ENCODE results near the gene MT1A. TPM values are rescaled to one million over a fixed set of nuclear protein-coding genes. Genes with fewer than 3 reads are reported as not detected.

Gene MT1A
- total RNA-seq, 1 experiment from 2014 or later: 23.5 TPM

DNA sequence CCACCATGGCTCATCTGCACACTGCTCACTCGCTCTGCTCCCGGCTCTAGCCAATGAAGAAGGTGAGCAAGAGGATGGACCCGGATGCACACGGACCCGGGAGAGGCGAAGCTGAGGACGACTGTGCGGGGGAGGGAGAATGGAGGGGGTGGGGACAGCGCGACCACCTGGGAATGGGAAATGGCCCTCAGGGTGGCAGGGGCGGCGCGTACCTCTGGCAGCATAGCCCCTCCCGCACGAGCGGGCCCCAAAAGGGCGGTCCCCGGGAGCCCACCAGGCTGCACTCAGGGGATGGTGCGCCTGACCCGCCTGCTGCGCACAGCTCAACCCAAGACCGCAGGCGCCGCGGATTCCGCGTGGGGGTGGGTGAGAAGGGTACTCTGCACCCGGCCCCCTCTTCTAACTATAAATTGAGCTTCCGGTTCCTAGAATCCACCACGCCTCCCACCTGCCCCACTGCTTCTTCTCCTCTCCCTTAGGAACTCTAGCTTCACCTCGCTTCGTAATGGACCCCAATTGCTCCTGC lies 37.3 kb downstream of the MT1A start:
- no peaks in the 10 kb centered on the region for H3K36me3 ChIP-seq (ENCODE audit: low read depth)
- H3K9me2 ChIP-seq (ENCODE audit: insufficient read depth): no peaks in the 10 kb centered on the region
- H3K27me3 ChIP-seq (ENCODE audit: insufficient read depth, low read depth): no peaks in the 10 kb centered on the region
- no peak overlapping the region for H3K4me2 ChIP-seq
- TF ChIP-seq, protein P1, sequence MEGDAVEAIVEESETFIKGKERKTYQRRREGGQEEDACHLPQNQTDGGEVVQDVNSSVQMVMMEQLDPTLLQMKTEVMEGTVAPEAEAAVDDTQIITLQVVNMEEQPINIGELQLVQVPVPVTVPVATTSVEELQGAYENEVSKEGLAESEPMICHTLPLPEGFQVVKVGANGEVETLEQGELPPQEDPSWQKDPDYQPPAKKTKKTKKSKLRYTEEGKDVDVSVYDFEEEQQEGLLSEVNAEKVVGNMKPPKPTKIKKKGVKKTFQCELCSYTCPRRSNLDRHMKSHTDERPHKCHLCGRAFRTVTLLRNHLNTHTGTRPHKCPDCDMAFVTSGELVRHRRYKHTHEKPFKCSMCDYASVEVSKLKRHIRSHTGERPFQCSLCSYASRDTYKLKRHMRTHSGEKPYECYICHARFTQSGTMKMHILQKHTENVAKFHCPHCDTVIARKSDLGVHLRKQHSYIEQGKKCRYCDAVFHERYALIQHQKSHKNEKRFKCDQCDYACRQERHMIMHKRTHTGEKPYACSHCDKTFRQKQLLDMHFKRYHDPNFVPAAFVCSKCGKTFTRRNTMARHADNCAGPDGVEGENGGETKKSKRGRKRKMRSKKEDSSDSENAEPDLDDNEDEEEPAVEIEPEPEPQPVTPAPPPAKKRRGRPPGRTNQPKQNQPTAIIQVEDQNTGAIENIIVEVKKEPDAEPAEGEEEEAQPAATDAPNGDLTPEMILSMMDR (conservative IDR thresholded peaks at IDR 0.05): no peak
- TF ChIP-seq EZH2 (IDR thresholded peaks at IDR 0.05; ENCODE audit: low read depth): no peak
- intact Hi-C loops (cut with micrococcal nuclease; ENCODE audit: unreplicated experiment): no loop called here
- H3K79me2 ChIP-seq (ENCODE audit: low read depth): no peaks in the 10 kb centered on the region
- peaks cover 14% of the 10 kb centered on the region for H3K4me1 ChIP-seq (replicated peaks; ENCODE audit: insufficient read depth)
- H4K20me1 ChIP-seq (ENCODE audit: insufficient read depth): no peaks in the 10 kb centered on the region
- CTCF ChIA-PET: no interaction called here
- H2AFZ ChIP-seq: no peak overlapping the region
- no peak for DNase-seq
- H3K9me3 ChIP-seq (ENCODE audit: insufficient read depth, low read depth): no peaks in the 10 kb centered on the region
- no peak overlapping the region for H3K27ac ChIP-seq
- peaks cover 21% of the 10 kb centered on the region for H3F3A ChIP-seq (ENCODE audit: insufficient read depth, low read depth)
- BruUV-seq (replicated peaks): no TSS peak
- no peak overlapping the region for H3K4me3 ChIP-seq
- POLR2A ChIA-PET (ENCODE audit: unreplicated experiment): no interaction called here

DNA sequence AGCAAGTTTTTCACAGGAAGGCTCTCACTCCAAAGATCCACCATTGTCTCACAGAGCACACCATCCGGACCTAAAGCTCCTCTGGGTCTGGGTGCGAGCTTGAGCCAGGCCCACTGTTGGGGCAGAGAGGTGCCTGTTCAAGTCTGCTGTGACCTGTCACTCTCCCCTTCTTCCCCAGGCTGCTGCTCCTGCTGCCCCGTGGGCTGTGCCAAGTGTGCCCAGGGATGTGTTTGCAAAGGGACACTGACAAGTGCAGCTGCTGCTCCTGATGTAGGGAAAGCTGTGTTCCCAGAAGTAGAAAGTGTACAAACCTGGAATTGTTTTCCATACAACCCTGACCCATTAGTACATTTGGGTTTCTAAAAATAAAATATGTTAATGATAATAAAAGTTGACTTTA lies 39.0 kb downstream of the MT1A start:
- TF ChIP-seq, protein P1 (conservative IDR thresholded peaks at IDR 0.05): no peak
- TF ChIP-seq EZH2 (IDR thresholded peaks at IDR 0.05; ENCODE audit: low read depth): no peak

DNA sequence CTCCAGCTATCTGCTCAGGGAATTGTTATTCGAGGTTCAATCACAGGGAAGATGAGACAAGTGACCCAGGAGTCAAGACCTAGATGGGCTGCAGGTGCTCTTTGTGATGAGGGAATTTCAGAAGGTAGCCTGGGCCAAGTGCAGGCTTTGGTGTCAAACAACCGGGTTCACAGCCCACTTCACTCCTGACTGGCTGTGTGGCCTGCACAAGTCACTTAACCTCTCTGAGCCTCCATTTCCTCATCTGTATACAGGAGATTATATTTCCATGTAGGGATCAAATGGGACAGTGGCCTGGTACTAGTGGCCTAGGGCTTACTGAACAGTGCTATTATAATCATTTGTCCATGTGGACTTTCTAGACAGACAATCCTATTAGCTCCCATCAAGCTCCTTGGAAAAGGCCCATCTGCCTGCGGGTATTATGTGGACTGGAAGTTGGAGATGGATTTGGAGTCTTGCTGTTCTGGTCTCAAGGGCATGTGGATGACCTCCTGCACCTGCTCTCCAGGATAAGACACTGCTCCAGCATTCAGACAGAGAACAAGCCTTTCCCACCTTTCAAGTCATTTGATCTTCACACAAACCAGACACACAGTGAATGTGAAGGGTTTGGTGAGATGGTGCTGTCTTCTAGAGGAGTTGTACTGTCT lies 40.7 kb downstream of the MT1A start:
- POLR2A ChIA-PET (ENCODE audit: unreplicated experiment): interaction anchor here (0.6 to 0.7 kb wide), 3 partner anchors 10 to 228 kb away, joined by 3 to 4 read pairs (median 3); partner anchors contain the start of gene NUDT21

More for the DNA sequence above, 39.0 kb downstream of the MT1A start:
- no peaks in the 10 kb centered on the region for H3K27me3 ChIP-seq (ENCODE audit: insufficient read depth, low read depth)
- H3K9me3 ChIP-seq (ENCODE audit: insufficient read depth, low read depth): no peaks in the 10 kb centered on the region
- no TSS peak for BruUV-seq (replicated peaks)
- no peaks in the 10 kb centered on the region for H4K20me1 ChIP-seq (ENCODE audit: insufficient read depth)
- no peaks in the 10 kb centered on the region for H3K9me2 ChIP-seq (ENCODE audit: insufficient read depth)
- H3K79me2 ChIP-seq (ENCODE audit: low read depth): no peaks in the 10 kb centered on the region
- H3K4me1 ChIP-seq (replicated peaks; ENCODE audit: insufficient read depth): peaks cover 27% of the 10 kb centered on the region
- intact Hi-C loops (cut with micrococcal nuclease; ENCODE audit: unreplicated experiment): no loop called here
- ChIA-PET POLR2A (ENCODE audit: unreplicated experiment) (no interaction called here), CTCF (no interaction called here)
- no peaks in the 10 kb centered on the region for H3K36me3 ChIP-seq (ENCODE audit: low read depth)
- H3K27ac ChIP-seq: no peak overlapping the region
- no peak overlapping the region for H2AFZ ChIP-seq
- H3K4me3 ChIP-seq: no peak overlapping the region
- no peak for DNase-seq
- peaks cover 29% of the 10 kb centered on the region for H3F3A ChIP-seq (ENCODE audit: insufficient read depth, low read depth)
- no peak overlapping the region for H3K4me2 ChIP-seq

More for the DNA sequence above, 40.7 kb downstream of the MT1A start:
- Histone ChIP-seq H3K4me1 (replicated peaks; ENCODE audit: insufficient read depth) (peaks cover 36% of the 10 kb centered on the region), H3K9me2 (ENCODE audit: insufficient read depth) (no peaks in the 10 kb centered on the region), H3K4me3 (no peak overlapping the region), H3K27ac (peak overlapping the region; percentile 31; the same call in 1 of the 2 replicates), H3K36me3 (ENCODE audit: low read depth) (no peaks in the 10 kb centered on the region), H2AFZ (no peak overlapping the region), H3K79me2 (ENCODE audit: low read depth) (no peaks in the 10 kb centered on the region), H4K20me1 (ENCODE audit: insufficient read depth) (no peaks in the 10 kb centered on the region), H3K4me2 (0 out of 2 replicates have a peak overlapping the region, but pooled peaks have one; percentile 34), H3K27me3 (ENCODE audit: insufficient read depth, low read depth) (no peaks in the 10 kb centered on the region), H3F3A (ENCODE audit: insufficient read depth, low read depth) (peaks cover 29% of the 10 kb centered on the region), H3K9me3 (ENCODE audit: insufficient read depth, low read depth) (no peaks in the 10 kb centered on the region)
- no peak for TF ChIP-seq EZH2 (IDR thresholded peaks at IDR 0.05; ENCODE audit: low read depth)
- TF ChIP-seq, protein P1 (conservative IDR thresholded peaks at IDR 0.05): no peak
- BruUV-seq (replicated peaks): no TSS peak
- intact Hi-C loops (cut with micrococcal nuclease; ENCODE audit: unreplicated experiment): no loop called here
- CTCF ChIA-PET: interaction anchor here (0.6 kb wide), 1 partner anchor 22 kb away, joined by 5 read pairs; no protein-coding TSS in a partner anchor
- no peak for DNase-seq

Data from PC-9 (cell line).